ENCODE measurements around the gene PRPF6.

Gene PRPF6

GRCh38 chr20:63970714-63971431 is 10.1 kb upstream of the PRPF6 start:
- TF ChIP-seq GATA3 (IDR thresholded peaks at IDR 0.05; ENCODE audit: low read depth, low read length) (no peak), GATA2 (IDR thresholded peaks at IDR 0.05; ENCODE audit: low read depth, low read length) (no peak)

DNA sequence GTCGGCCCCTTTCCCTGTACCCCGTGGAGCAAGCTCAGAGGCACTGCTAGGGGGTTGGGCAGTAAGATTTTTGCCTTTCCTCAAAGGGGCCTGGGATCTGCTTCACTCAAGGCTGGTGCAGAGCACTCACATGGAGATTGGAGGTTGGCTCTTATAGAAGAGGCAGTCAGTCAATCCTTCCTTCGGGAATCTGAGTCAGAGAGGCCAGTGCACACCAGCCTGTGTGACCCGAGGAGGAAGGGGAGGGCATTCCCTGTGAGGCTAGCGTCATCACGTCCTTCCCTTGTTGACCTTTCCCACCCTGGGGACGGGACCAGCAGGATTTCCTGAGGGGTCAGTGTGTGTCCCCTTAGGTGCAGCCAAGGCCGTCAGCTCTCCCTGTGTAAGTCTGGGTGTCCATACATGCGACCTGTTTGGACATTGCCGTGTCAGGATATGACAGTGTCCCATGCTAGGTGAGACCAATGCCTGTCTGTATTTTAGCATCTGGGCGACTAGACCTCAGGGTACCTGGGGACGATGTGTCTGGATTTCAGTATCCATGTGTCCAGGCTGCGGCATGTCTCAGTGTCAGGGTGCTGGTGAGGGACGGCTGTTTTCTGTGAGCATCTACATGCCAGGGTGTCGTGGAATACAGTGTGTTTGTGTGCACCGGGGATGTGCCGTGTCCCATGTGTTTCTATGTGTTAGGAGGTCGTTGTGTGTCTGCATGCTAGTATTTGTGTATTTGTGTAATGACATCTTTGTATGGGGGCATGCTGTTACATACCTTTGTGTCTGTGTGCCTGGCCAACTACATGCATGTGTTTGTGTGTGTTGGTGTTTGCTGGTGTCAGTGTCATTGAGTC is 8.4 kb upstream of the PRPF6 start:
- TF ChIP-seq GATA3 (IDR thresholded peaks at IDR 0.05; ENCODE audit: low read depth, low read length) = no peak
- no peak for TF ChIP-seq GATA2 (IDR thresholded peaks at IDR 0.05; ENCODE audit: low read depth, low read length)

DNA sequence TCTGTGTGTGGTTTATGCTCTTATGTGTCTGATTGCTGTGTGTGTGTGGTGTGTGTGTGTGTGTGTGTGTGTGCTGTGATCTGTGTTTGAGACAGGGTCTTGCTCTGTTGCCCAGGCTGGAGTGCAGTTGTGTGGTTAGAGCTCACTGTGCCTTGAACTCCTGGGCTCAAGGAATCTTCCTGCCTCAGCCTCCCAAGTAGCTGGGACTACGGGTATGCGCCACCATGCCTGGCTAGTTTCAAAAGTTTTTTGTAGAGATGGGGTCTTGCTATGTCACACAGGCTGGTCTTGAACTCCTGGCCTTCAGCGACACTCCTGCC is 7.8 kb upstream of the PRPF6 start:
- TF ChIP-seq GATA3 (IDR thresholded peaks at IDR 0.05; ENCODE audit: low read depth, low read length) (no peak), GATA2 (IDR thresholded peaks at IDR 0.05; ENCODE audit: low read depth, low read length) (no peak)

GRCh38 chr20:63973636-63974401 is 7.1 kb upstream of the PRPF6 start:
- TF ChIP-seq GATA2 (IDR thresholded peaks at IDR 0.05; ENCODE audit: low read depth, low read length) (no peak), GATA3 (IDR thresholded peaks at IDR 0.05; ENCODE audit: low read depth, low read length) (no peak)

GRCh38 chr20:63974402-63975200 is 6.3 kb upstream of the PRPF6 start:
- no peak for TF ChIP-seq GATA3 (IDR thresholded peaks at IDR 0.05; ENCODE audit: low read depth, low read length)
- no peak for TF ChIP-seq GATA2 (IDR thresholded peaks at IDR 0.05; ENCODE audit: low read depth, low read length)

GRCh38 chr20:63976980-63977738 is 3.8 kb upstream of the PRPF6 start:
- TF ChIP-seq GATA3 (IDR thresholded peaks at IDR 0.05; ENCODE audit: low read depth, low read length) = no peak
- TF ChIP-seq GATA2 (IDR thresholded peaks at IDR 0.05; ENCODE audit: low read depth, low read length) = no peak

GRCh38 chr20:63977739-63978276 is 3.1 kb upstream of the PRPF6 start:
- TF ChIP-seq GATA2 (IDR thresholded peaks at IDR 0.05; ENCODE audit: low read depth, low read length) (no peak), GATA3 (IDR thresholded peaks at IDR 0.05; ENCODE audit: low read depth, low read length) (no peak)

GRCh38 chr20:63978319-63979228 is 2.4 kb upstream of the PRPF6 start:
- TF ChIP-seq GATA2 (IDR thresholded peaks at IDR 0.05; ENCODE audit: low read depth, low read length) (no peak), GATA3 (IDR thresholded peaks at IDR 0.05; ENCODE audit: low read depth, low read length) (no peak)

DNA sequence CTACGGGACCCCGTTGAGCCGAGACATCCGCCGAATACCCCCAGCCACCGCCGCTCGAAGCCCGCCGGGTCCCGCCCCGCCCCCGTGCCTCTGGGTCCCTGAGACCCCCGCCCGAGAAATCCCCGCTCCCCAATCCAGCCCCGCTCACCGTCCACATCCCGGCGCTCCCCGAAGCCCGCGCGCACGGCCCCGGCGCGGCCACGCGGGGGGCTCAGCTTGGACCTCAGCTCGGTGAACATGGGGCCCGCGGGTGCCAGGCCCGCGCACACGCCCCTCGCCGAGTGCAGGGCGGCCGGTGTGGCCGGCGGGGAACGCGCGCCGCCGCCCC is 1.7 kb upstream of the PRPF6 start:
- TF ChIP-seq GATA3 (IDR thresholded peaks at IDR 0.05; ENCODE audit: low read depth, low read length) (no peak), GATA2 (IDR thresholded peaks at IDR 0.05; ENCODE audit: low read depth, low read length) (no peak)

GRCh38 chr20:63979557-63980316 is 1.2 kb upstream of the PRPF6 start, which contains the start of gene SAMD10:
Gene SAMD10, minus strand, starts transcription at chr20:63979642. Its CDS starts 175 bp downstream, at chr20:63979467.
- TF ChIP-seq GATA3 (IDR thresholded peaks at IDR 0.05; ENCODE audit: low read depth, low read length) = no peak
- no peak for TF ChIP-seq GATA2 (IDR thresholded peaks at IDR 0.05; ENCODE audit: low read depth, low read length)

- TF ChIP-seq GATA3 (IDR thresholded peaks at IDR 0.05; ENCODE audit: low read depth, low read length) (no peak), GATA2 (IDR thresholded peaks at IDR 0.05; ENCODE audit: low read depth, low read length) (no peak)
Observed at GRCh38 chr20:63980317-63980805, 571 bp upstream of the PRPF6 start.
